Ammon's horn (tissue), 1 donor: ENCODE data around the gene HORMAD2.
"Not testable (repeated sequence)": the region's sequence is repeated elsewhere in the genome, so short reads cannot be mapped to it uniquely, and the experiment has no call there.

ENCODE experiments used
- DNase-seq: peaks from one replicate; pipeline ENCODE4 v3.0.0-alpha.2; 2016; ENCODE audit warnings: low spot score

The HORMAD2 gene

GRCh38 chr22:30057375-30057774 is 22.9 kb upstream of the HORMAD2 start:
- no peak for DNase-seq

- DNase-seq: not testable (repeated sequence)
Observed at GRCh38 chr22:30059346-30060020, 20.8 kb upstream of the HORMAD2 start.

GRCh38 chr22:30061094-30061493 is 19.2 kb upstream of the HORMAD2 start:
- not testable (repeated sequence) for DNase-seq

- DNase-seq: no peak
Observed at GRCh38 chr22:30062259-30062658, 18.0 kb upstream of the HORMAD2 start.

GRCh38 chr22:30062950-30063349 is 17.3 kb upstream of the HORMAD2 start:
- DNase-seq: no peak

GRCh38 chr22:30064172-30064571 is 16.1 kb upstream of the HORMAD2 start:
- DNase-seq: no peak

GRCh38 chr22:30073743-30074142 is 6.5 kb upstream of the HORMAD2 start:
- DNase-seq: no peak

GRCh38 chr22:30074147-30074546 is 6.1 kb upstream of the HORMAD2 start:
- DNase-seq: no peak

- DNase-seq: no peak
Observed at GRCh38 chr22:30074994-30075393, 5.3 kb upstream of the HORMAD2 start.

- no peak for DNase-seq
Observed at GRCh38 chr22:30077279-30077880, 2.9 kb upstream of the HORMAD2 start.

GRCh38 chr22:30078320-30079311 is 1.6 kb upstream of the HORMAD2 start:
- DNase-seq: peak; percentile 63

GRCh38 chr22:30080805-30081204 is 541 bp downstream of the HORMAD2 start:
- DNase-seq: no peak

- no peak for DNase-seq
Observed at GRCh38 chr22:30086496-30086895, 6.2 kb downstream of the HORMAD2 start.

- DNase-seq: not testable (repeated sequence)
Observed at GRCh38 chr22:30087037-30087436, 6.8 kb downstream of the HORMAD2 start.

- DNase-seq: no peak
Observed at GRCh38 chr22:30087611-30088010, 7.3 kb downstream of the HORMAD2 start.

GRCh38 chr22:30088468-30088867 is 8.2 kb downstream of the HORMAD2 start:
- no peak for DNase-seq

GRCh38 chr22:30089655-30089974 is 9.4 kb downstream of the HORMAD2 start:
- no peak for DNase-seq

GRCh38 chr22:30092686-30093085 is 12.4 kb downstream of the HORMAD2 start:
- DNase-seq: no peak

- no peak for DNase-seq
Observed at GRCh38 chr22:30094804-30095203, 14.5 kb downstream of the HORMAD2 start.

GRCh38 chr22:30097861-30098260 is 17.6 kb downstream of the HORMAD2 start:
- no peak for DNase-seq

GRCh38 chr22:30100770-30101169 is 20.5 kb downstream of the HORMAD2 start:
- DNase-seq: not testable (repeated sequence)

GRCh38 chr22:30104501-30105156 is 24.4 kb downstream of the HORMAD2 start:
- DNase-seq: no peak
